ENCODE measurements around the gene B3GNT4.
"Not testable (repeated sequence)": the region's sequence is repeated elsewhere in the genome, so short reads cannot be mapped to it uniquely, and the experiment has no call there.

Gene B3GNT4

GRCh38 chr12:122189626-122190475, 13.7 kb upstream of the B3GNT4 start:
- no peak for DNase-seq

DNA sequence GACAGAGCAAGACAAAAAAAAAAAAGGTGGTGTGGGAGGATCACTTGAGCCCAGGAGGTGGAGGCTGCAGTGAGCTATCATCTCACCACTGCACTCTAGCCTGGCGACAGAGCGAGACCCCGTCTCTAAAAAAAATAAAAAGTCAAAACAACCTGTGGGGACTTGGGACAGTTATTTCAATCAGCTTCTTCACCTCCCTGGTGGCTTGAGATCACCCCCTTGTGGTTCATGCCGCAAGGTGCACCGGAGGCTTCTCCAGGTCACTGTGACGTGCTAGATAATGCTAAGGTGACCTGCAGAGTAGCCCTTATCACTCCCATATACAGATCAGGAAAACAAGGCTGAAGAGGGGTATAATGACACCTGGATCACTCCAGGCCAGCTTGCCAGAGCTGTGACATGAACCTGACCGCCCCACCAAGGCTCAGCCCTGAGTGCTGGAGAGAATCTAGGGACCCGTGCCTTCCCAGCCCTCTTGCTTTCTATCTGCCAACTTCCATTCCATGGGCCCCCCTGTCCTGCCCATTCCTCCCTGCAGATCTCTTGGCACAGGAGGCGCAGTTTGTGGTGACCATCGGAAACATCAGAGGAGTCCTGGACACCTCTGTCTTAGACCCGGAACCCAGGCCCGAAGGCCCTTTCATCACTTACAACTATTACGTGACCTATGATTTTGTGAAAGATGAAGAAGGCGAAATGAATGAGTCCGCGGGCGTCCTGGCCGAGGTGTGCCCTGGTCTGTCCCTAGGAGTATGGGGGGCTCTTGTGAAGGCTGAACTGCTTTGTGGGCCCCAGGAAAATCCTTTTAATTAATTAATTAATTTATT, 12.5 kb upstream of the B3GNT4 start:
- DNase-seq: no peak

DNA sequence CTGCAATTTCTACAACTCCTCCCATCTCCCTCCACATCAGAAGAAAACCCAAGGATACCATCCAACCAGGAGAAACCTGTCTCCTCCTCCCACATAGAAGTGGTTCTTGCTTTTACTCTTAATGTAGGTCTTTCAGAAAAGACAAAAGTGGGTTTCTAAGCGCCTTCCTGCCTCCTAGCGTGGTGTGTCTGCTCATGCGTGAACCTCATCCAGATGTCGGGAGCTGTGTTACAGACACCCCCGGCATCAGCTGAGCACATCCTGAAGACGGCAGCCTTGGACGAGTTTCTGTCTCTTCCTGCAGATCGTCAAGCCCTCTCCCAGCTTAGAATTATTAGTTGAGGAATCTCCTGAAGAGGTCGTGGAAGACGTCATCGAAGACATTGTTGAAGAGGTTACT, 11.1 kb upstream of the B3GNT4 start:
- DNase-seq: no peak

DNA sequence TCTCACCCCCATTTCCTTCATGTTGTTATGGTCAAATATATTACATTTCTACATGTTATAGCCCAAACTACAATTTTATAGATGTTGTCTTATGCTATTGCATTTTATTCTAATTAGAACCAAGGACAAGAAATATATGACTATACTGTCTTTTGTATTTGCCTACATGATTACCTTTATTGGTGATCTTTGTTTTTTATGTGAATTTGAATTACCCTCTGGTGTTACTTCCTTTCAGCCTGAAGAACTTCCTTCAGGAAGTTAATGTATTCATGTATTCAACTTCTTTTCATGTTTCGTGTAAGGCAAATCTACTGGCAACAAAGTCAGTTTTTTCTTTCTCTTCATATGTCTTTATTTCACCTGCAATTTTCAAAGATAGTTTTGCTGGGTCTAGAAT, 8.7 kb upstream of the B3GNT4 start:
- DNase-seq: no peak

- no peak for DNase-seq
Observed at GRCh38 chr12:122195405-122195804, 8.1 kb upstream of the B3GNT4 start.

- no peak for DNase-seq
Observed at GRCh38 chr12:122197612-122197966, 5.9 kb upstream of the B3GNT4 start.

DNA sequence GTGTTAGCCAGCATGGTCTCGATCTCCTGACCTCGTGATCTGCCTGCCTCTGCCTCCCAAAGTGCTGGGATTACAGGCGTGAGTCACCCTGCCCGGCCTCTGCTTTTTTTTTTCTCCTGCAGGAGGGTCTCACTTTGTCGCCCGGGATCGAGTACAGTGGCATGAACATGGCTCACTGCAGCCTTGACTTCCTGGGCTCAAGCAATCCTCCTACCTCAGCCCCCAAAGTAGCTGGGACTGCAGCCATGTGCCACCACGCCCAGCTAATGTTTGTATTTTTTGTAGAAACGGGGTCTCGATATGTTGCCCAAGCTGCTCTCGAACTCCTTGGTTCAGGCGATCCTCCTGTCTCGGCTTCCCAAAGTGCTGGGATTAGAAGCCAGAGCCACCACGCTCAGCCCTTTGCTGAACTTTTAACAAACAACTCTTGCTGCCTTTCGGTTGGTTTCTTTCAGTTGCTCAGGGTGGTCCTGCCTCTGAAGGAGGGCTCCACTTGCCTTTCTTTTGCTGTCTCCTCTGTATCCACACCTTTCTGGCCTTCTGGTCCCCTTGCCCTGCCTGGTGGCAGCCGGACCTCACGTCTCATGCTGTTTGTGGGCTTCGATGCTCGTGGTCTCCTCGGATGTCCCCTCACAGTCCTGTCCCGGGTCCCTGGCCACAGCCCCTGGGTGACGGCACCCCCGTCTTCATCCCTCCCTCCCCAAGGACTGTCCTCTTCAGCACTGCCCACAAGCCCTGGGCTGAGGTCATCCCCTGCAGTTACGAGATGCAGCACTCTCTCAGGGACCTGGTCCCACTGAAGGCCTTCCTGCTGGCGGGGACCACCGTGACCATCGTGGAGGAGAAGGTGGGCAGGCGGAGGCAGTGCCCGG, 3.8 kb upstream of the B3GNT4 start:
- DNase-seq: no peak

- no peak for DNase-seq
Observed at GRCh38 chr12:122200541-122201175, 2.9 kb upstream of the B3GNT4 start.

GRCh38 chr12:122201381-122201780, 2.1 kb upstream of the B3GNT4 start:
- no peak for DNase-seq

DNA sequence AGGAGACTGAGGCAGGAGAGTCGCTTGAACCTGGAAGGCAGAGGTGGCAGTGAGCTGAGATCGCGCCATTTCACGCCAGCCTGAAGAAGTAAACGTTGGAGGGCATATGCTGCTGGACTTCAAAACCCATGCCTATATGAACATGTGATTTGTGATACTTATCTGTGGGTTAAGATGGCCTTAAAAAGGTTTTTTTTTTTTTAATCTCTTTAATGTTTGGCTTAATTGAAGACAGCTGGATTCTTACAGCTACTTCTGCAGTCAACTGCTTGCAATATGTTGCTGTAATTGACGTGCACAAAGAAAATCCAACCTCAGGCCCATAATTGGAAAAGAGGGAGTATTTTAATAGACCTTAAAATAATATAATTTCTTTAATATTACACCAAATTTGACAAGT, 1.5 kb upstream of the B3GNT4 start:
- DNase-seq: no peak

- not testable (repeated sequence) for DNase-seq
Observed at GRCh38 chr12:122202811-122203210, 698 bp upstream of the B3GNT4 start.

- no peak for DNase-seq
Observed at GRCh38 chr12:122204167-122205052, 901 bp downstream of the B3GNT4 start.

GRCh38 chr12:122205053-122205925, 1.8 kb downstream of the B3GNT4 start:
- DNase-seq: no peak

GRCh38 chr12:122206111-122206881, 2.8 kb downstream of the B3GNT4 start:
- DNase-seq: no peak

- no peak for DNase-seq
Observed at GRCh38 chr12:122206976-122207375, 3.5 kb downstream of the B3GNT4 start.

- no peak for DNase-seq
Observed at GRCh38 chr12:122207391-122207790, 3.9 kb downstream of the B3GNT4 start.

GRCh38 chr12:122208073-122208820, 4.7 kb downstream of the B3GNT4 start:
- DNase-seq: no peak

DNA sequence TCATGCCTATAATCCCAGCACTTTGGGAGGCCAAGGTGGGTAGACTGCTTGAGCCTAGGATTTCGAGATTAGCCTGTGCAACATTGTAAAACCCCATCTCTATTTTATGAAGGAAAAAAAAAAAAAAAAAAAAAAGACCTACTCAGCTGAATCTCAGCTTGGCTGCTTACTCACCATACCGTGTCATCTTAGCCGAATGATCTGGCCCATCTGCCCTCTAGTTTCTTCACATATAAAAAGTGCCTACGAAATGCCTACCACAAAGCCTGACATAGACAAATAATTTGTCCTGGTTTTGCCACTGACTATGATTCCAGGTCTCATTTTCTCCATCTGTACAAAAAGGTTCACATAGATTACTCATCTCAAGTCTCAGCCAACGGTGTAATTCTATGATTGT, 12.3 kb downstream of the B3GNT4 start:
- no peak for DNase-seq

DNA sequence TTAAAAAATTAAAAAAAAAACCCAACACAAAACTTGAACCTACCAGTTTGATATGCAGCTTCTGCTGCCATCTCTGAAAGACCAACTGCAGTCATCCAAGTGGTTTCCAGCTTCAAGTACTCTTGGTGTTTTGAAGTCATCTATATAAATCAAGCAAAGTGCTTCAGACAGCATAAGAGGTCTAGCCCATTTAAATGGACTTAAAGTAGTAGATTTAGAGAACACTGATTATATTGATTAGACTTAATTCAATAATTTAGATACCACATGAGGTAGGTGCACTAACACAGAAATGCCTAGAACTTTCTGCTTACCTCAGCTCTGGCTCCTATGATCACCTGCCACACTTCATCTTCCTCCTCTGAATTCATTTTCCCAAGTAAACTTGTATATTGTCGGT, 12.9 kb downstream of the B3GNT4 start:
- DNase-seq: no peak

All from NCI-H2227 treated with DMSO at 0.1 percent for 48 hours (cell line).